Lung (tissue), 12 donors: ENCODE results near the gene DDX1. TPM values are rescaled to one million over a fixed set of nuclear protein-coding genes. Genes with fewer than 3 reads are reported as not detected.
A peak's percentile ranks its signal among the peaks of the same experiment; 100 is the strongest.

Source experiments
- ATAC-seq: fragments of 200-7000 bp; cut with Tn5 transposase; one replicate; pipeline ENCODE4 v1.9.1; 2020; ENCODE audit warnings: moderate number of reproducible peaks; ENCODE audit not compliant: insufficient read depth, low FRiP score
- DNase-seq, 3 donors: peaks; one replicate each; pipeline ENCODE4 v3.0.0-alpha.2; 2013 to 2017
- H3K27ac ChIP-seq, 2 donors: one replicate each; pipeline ENCODE4 v1.5.1; 2013; ENCODE audit warnings: mild to moderate bottlenecking in 2 of 2, moderate library complexity in 2 of 2, control low read depth in 1 of 2, inconsistent platforms in 1 of 2, low read depth in 1 of 2, low read length in 1 of 2
- H3K27me3 ChIP-seq, 3 donors: one replicate each; pipeline ENCODE4 v1.5.1; 2013; ENCODE audit warnings: low read length in 2 of 3; ENCODE audit not compliant: control insufficient read depth in 3 of 3, insufficient read depth in 3 of 3
- H3K36me3 ChIP-seq, 4 donors: one replicate each; pipeline ENCODE4 v1.5.1; 2013; ENCODE audit warnings: low read length in 4 of 4, mild to moderate bottlenecking in 1 of 4, moderate library complexity in 1 of 4; ENCODE audit not compliant: control insufficient read depth in 4 of 4, insufficient read depth in 4 of 4
- H3K4me1 ChIP-seq, 5 donors: one replicate each; pipeline ENCODE4 v1.5.1; 2013; ENCODE audit warnings: low read length in 5 of 5, mild to moderate bottlenecking in 2 of 5, moderate library complexity in 1 of 5; ENCODE audit not compliant: control insufficient read depth in 5 of 5, insufficient read depth in 5 of 5
- H3K4me3 ChIP-seq: one replicate; pipeline ENCODE4 v1.5.1; 2013; ENCODE audit warnings: mild to moderate bottlenecking, control low read depth, moderate library complexity
- H3K9ac ChIP-seq, 2 donors: one replicate each; pipeline ENCODE4 v1.5.1; 2013; ENCODE audit warnings: low read length in 2 of 2, control low read depth in 1 of 2; ENCODE audit not compliant: insufficient read depth in 1 of 2
- H3K9me3 ChIP-seq, 4 donors: one replicate each; pipeline ENCODE4 v1.5.1; 2013; ENCODE audit warnings: low read length in 3 of 4, mild to moderate bottlenecking in 1 of 4, moderate library complexity in 1 of 4; ENCODE audit not compliant: control insufficient read depth in 4 of 4, insufficient read depth in 3 of 4
- CTCF ChIP-seq: IDR thresholded peaks from 2 replicates; pipeline ENCODE4 v1.5.1; 2012; ENCODE audit warnings: mild to moderate bottlenecking; ENCODE audit errors: control extremely low read depth, extremely low read depth
- WGBS, 2 donors: extraction: QIAGEN DNeasy Blood & Tissue Kit; methylation state at CpG; one replicate each; pipeline ENCODE4 v1.1.7; 2013; 5-methylcytosine and 5-hydroxymethylcytosine counted together
- polyA plus RNA-seq, 2 donors: library from polyadenylated mRNA; stranded (reverse); fragments of 200-250 nt; gene quantifications; one replicate each; pipeline ENCODE4 v1.2.1, GENCODE V29; 2013
- total RNA-seq, 2 donors: library from RNA; depleted of rRNA in 1 of 2; stranded (reverse); fragments of >200 nt in 1 of 2; gene quantifications; one replicate each; pipeline ENCODE4 v1.2.1, GENCODE V29; 2014 to 2021
- donor health status: control.
- donor health status: control.
- donor health status: Bipolar disorder and iron deficiency.
- donor health status: healthy.
- donor health status: DM: yes; HTN: yes; CAD: no.

Gene DDX1
- total and polyA plus RNA-seq, 4 donors: 53.7 to 85.2 (median 60.5) TPM

- Histone ChIP-seq H3K36me3 (peaks cover 11 to 32% (median 17%) of the 10 kb centered on the region in 4 donors), H3K4me3 (no peak overlapping the region), H3K4me1 (no peaks in the 10 kb centered on the region), H3K9ac (no peak overlapping the region), H3K27me3 (no peaks in the 10 kb centered on the region), H3K9me3 (no peaks in the 10 kb centered on the region), H3K27ac (peak overlapping the region in 1 of 2 donors; percentile 2)
- DNase-seq (no peak), ATAC-seq (no peak)
- no peak for TF ChIP-seq CTCF
- WGBS, 2 donors: 97 to 98% methylated on average over 10 of the region's 10 CpGs
Measured at GRCh38 chr2:15613736-15614429, 22.2 kb downstream of the DDX1 start.

- Histone ChIP-seq H3K4me1 (no peaks in the 10 kb centered on the region), H3K4me3 (no peak overlapping the region), H3K9me3 (no peaks in the 10 kb centered on the region), H3K27ac (no peak overlapping the region), H3K36me3 (peaks cover 10 to 29% (median 19%) of the 10 kb centered on the region in 4 donors), H3K27me3 (no peaks in the 10 kb centered on the region), H3K9ac (no peak overlapping the region)
- DNase-seq: no peak
- no peak for ATAC-seq
- 91 to 95% methylated on average over 6 of the region's 6 CpGs for WGBS, 2 donors
- TF ChIP-seq CTCF: no peak
Measured at GRCh38 chr2:15614545-15615300, 23.1 kb downstream of the DDX1 start.

DNA sequence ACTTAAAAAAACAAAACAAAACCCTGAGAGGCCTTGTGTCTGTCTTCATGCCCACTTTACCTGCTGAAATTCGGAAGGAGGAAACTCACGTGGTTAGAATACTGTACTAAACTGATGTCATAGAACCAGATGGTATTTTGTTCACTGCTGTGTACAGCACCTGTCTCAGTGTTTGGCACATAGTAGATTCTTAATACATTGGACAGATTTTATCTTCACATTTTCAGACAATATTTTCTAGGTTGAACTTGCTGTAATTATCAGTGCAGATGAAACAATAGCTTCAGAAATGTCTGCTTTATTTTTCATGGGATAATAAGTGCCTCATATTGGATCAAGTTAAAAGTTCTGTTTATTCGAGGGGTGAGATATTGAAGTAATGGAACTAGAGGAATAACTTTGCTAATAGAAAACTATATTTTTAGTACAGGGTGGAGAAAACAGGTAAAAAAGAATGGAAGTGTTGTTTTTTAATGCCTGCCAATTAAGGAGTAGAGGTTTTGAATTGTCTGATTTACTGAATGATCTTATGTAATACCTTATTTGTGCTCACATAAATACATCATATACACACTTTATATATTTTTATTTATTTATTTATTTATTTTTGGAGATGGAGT, 23.7 kb downstream of the DDX1 start:
- H3K27ac ChIP-seq: no peak overlapping the region
- WGBS, 2 donors: 86 to 88% methylated on average over 3 of the region's 3 CpGs
- H3K27me3 ChIP-seq: no peaks in the 10 kb centered on the region
- ATAC-seq: no peak
- no peaks in the 10 kb centered on the region for H3K9me3 ChIP-seq
- TF ChIP-seq CTCF: no peak
- no peak overlapping the region for H3K4me3 ChIP-seq
- H3K9ac ChIP-seq: no peak overlapping the region
- H3K36me3 ChIP-seq: peaks cover 14 to 22% (median 17%) of the 10 kb centered on the region in 4 donors
- DNase-seq: no peak
- H3K4me1 ChIP-seq: no peaks in the 10 kb centered on the region
